Measurements from ENCODE around the gene CAT.

Gene CAT

DNA sequence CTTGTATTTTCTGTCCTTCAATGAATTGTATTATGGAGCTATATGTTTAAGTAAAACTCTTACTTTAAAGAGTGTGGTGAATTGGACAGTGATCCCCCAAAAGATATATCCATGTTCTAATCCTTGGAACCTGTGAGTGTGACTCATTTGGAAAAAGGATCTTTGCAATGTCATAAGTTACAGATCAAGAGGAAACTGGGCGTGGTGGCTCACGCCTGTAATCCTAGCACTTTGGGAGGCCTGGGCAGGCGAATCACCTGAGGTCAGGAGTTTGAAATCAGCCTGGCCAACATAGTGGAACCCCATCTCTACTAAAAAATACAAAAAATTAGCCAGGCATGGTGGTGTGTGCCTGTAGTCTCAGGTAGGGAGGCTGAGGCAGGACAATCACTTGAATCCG lies 38.1 kb downstream of the CAT start:
- no peak overlapping the region for H3K27ac ChIP-seq (ENCODE audit: low read length)
- no peaks in the 10 kb centered on the region for H3K79me2 ChIP-seq (ENCODE audit: low read length)
- H3K4me3 ChIP-seq (ENCODE audit: low read length), result no peak overlapping the region
- H2AFZ ChIP-seq (ENCODE audit: low read length), result no peak overlapping the region
- DNase-seq, result no peak
- no peaks in the 10 kb centered on the region for H4K20me1 ChIP-seq (ENCODE audit: insufficient read depth, low read length)
- no peak overlapping the region for H3K4me2 ChIP-seq (ENCODE audit: low read depth, low read length)
- H3K9me2 ChIP-seq (replicated peaks; ENCODE audit: insufficient read depth, low read length), result no peaks in the 10 kb centered on the region
- no peaks in the 10 kb centered on the region for H3F3A ChIP-seq (ENCODE audit: insufficient read depth, low read length)
- H3K4me1 ChIP-seq (ENCODE audit: low read length), result peaks cover 8% of the 10 kb centered on the region; the same call in 1 of the 2 replicates
- H3K27me3 ChIP-seq (replicated peaks; ENCODE audit: insufficient read depth, low read length), result no peaks in the 10 kb centered on the region
- H3K36me3 ChIP-seq (replicated peaks; ENCODE audit: insufficient read depth, low read length), result no peaks in the 10 kb centered on the region
- no peak for TF ChIP-seq EZH2 (optimal IDR thresholded peaks at IDR 0.05; ENCODE audit: low read depth, low read length)
- TF ChIP-seq, protein P1, sequence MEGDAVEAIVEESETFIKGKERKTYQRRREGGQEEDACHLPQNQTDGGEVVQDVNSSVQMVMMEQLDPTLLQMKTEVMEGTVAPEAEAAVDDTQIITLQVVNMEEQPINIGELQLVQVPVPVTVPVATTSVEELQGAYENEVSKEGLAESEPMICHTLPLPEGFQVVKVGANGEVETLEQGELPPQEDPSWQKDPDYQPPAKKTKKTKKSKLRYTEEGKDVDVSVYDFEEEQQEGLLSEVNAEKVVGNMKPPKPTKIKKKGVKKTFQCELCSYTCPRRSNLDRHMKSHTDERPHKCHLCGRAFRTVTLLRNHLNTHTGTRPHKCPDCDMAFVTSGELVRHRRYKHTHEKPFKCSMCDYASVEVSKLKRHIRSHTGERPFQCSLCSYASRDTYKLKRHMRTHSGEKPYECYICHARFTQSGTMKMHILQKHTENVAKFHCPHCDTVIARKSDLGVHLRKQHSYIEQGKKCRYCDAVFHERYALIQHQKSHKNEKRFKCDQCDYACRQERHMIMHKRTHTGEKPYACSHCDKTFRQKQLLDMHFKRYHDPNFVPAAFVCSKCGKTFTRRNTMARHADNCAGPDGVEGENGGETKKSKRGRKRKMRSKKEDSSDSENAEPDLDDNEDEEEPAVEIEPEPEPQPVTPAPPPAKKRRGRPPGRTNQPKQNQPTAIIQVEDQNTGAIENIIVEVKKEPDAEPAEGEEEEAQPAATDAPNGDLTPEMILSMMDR (IDR thresholded peaks at IDR 0.05; ENCODE audit: low read length), result no peak
- no peak for TF ChIP-seq EZH2phosphoT487 (IDR thresholded peaks at IDR 0.05; ENCODE audit: low read length)
- no peaks in the 10 kb centered on the region for H3K9me3 ChIP-seq (replicated peaks; ENCODE audit: insufficient read depth, low read length)
- no peak overlapping the region for H3K9ac ChIP-seq (ENCODE audit: low read length)

DNA sequence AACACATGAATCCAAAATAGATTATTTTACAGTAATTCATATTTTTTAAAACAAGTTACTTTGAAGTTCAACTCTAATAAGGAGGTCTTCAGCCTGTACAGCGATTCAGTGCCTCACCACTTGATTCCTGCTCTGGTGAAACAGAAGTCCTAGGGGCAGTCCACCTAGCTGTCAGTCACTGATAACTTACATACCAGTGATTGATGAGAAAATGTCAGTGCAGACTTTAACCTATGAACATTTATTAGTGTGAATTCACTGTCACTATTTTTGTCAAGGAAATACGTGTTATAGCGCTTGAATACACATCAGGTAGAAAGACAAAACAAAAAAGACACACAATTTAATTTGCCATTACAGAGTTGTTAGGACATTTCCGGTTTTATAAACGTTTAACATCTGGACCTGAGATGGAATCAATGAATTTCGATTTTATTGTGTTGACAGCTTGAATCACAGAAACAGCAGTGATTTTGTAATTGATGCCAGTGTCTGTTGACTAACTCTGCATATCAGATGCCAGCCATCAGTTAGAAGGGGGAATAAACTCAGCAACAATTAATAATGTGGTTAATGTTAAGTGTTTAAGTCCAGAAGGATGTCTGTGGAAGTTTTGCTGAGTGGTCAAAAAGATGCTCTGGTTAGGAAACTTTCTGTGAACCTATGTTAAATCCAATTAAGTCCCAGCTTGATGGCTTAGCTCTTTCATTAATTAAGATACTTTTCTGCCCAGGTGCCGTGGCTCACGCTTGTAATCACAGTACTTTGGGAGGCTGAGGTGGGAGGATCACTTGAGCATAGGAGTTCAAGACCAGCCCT lies 40.3 kb downstream of the CAT start:
- H3K4me3 ChIP-seq (ENCODE audit: low read length), result no peak overlapping the region
- H2AFZ ChIP-seq (ENCODE audit: low read length), result no peak overlapping the region
- no peaks in the 10 kb centered on the region for H3K36me3 ChIP-seq (replicated peaks; ENCODE audit: insufficient read depth, low read length)
- H3K9ac ChIP-seq (ENCODE audit: low read length), result no peak overlapping the region
- no peaks in the 10 kb centered on the region for H3K9me3 ChIP-seq (replicated peaks; ENCODE audit: insufficient read depth, low read length)
- H3K4me2 ChIP-seq (ENCODE audit: low read depth, low read length), result no peak overlapping the region
- H3K27me3 ChIP-seq (replicated peaks; ENCODE audit: insufficient read depth, low read length), result no peaks in the 10 kb centered on the region
- no peak overlapping the region for H3K27ac ChIP-seq (ENCODE audit: low read length)
- H3K79me2 ChIP-seq (ENCODE audit: low read length), result no peaks in the 10 kb centered on the region
- DNase-seq, result no peak
- no peak for TF ChIP-seq EZH2 (optimal IDR thresholded peaks at IDR 0.05; ENCODE audit: low read depth, low read length)
- TF ChIP-seq, protein P1 (IDR thresholded peaks at IDR 0.05; ENCODE audit: low read length), result no peak
- TF ChIP-seq EZH2phosphoT487 (IDR thresholded peaks at IDR 0.05; ENCODE audit: low read length), result no peak
- H3K4me1 ChIP-seq (ENCODE audit: low read length), result peaks cover 8% of the 10 kb centered on the region; the same call in 1 of the 2 replicates
- H3F3A ChIP-seq (ENCODE audit: insufficient read depth, low read length), result no peaks in the 10 kb centered on the region
- no peaks in the 10 kb centered on the region for H4K20me1 ChIP-seq (ENCODE audit: insufficient read depth, low read length)
- no peaks in the 10 kb centered on the region for H3K9me2 ChIP-seq (replicated peaks; ENCODE audit: insufficient read depth, low read length)

DNA sequence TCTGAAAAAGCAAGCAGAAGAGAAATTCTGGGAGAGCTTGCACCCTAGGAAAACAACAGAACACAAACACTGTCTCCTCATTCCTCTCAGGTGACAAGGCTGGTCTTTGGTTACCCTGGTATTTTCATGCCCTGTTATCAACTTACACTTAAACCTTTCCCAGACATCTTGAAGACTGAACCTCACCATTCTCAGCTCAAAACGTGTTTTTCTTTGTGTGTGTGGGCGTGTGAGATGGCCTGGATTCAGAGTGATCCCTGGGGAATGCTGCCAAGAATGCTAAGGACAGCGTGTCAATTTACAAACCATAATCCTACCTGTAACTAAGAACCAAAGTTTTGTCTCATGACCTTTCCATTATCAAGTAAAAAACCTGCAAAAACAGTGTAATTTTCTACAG lies 41.6 kb downstream of the CAT start:
- no peaks in the 10 kb centered on the region for H3K36me3 ChIP-seq (replicated peaks; ENCODE audit: insufficient read depth, low read length)
- H4K20me1 ChIP-seq (ENCODE audit: insufficient read depth, low read length), result no peaks in the 10 kb centered on the region
- peaks cover 8% of the 10 kb centered on the region; the same call in 1 of the 2 replicates for H3K4me1 ChIP-seq (ENCODE audit: low read length)
- no peaks in the 10 kb centered on the region for H3K79me2 ChIP-seq (ENCODE audit: low read length)
- no peak overlapping the region for H3K9ac ChIP-seq (ENCODE audit: low read length)
- no peaks in the 10 kb centered on the region for H3K27me3 ChIP-seq (replicated peaks; ENCODE audit: insufficient read depth, low read length)
- H3K4me2 ChIP-seq (ENCODE audit: low read depth, low read length), result no peak overlapping the region
- no peaks in the 10 kb centered on the region for H3K9me2 ChIP-seq (replicated peaks; ENCODE audit: insufficient read depth, low read length)
- H3K27ac ChIP-seq (ENCODE audit: low read length), result no peak overlapping the region
- TF ChIP-seq, protein P1 (IDR thresholded peaks at IDR 0.05; ENCODE audit: low read length), result no peak
- no peak for TF ChIP-seq EZH2phosphoT487 (IDR thresholded peaks at IDR 0.05; ENCODE audit: low read length)
- no peak for TF ChIP-seq EZH2 (optimal IDR thresholded peaks at IDR 0.05; ENCODE audit: low read depth, low read length)
- no peak overlapping the region for H2AFZ ChIP-seq (ENCODE audit: low read length)
- no peak for DNase-seq
- H3K9me3 ChIP-seq (replicated peaks; ENCODE audit: insufficient read depth, low read length), result no peaks in the 10 kb centered on the region
- H3K4me3 ChIP-seq (ENCODE audit: low read length), result no peak overlapping the region
- no peaks in the 10 kb centered on the region for H3F3A ChIP-seq (ENCODE audit: insufficient read depth, low read length)

Measured in MM.1S (cell line).